ENCODE results near the gene GTPBP2. TPM values are rescaled to one million over a fixed set of nuclear protein-coding genes. Genes with fewer than 3 reads are reported as not detected.

The GTPBP2 gene
- total and polyA plus RNA-seq, 2 donors (not counting 1 experiment from before 2014, with no cell fraction given) = 80.8 to 103 TPM

DNA sequence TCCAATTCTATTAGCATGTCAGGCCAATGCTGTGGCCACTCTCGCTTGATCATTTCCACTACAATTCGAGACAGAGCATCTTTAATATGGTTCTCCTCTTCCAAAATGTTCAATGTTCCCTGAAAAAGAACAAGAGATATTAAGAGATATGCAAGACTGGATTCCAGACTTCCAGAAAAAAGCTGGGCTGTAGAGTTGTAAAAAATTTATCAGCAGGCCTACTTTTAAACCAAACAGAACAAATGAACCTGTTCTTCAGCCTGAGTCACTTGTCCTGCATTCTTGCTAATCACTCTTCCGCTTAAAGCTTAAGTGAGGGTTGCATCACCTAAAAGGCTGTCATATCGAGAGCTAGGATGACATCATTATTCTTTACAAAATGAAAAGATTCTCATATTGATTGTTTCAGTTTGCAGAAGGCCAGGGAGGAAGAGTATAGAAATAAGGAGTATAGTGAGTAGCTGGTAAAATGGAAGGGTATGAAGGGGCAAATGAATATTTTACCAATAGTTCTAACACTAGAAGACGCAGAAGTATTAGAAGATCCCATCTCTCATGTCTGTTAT, 58.1 kb downstream of the GTPBP2 start:
- Histone ChIP-seq H4K20me1 (ENCODE audit: control insufficient read depth, insufficient read depth, low read length, poor library complexity, severe bottlenecking) (no peaks in the 10 kb centered on the region), H3K36me3 (replicated peaks in 1 of 2; ENCODE audit: control extremely low read depth in 1 of 2, control insufficient read depth in 1 of 2, extremely low read depth in 1 of 2, insufficient read depth in 2 of 2, low read length in 1 of 2) (peaks cover 3 to 37% of the 10 kb centered on the region in 2 experiments), H3K4me3 (ENCODE audit: control extremely low read depth in 1 of 5, extremely low read depth in 1 of 5, insufficient read depth in 1 of 5, low read depth in 2 of 5, low read length in 4 of 5) (no peak overlapping the region), H3K27me3 (replicated peaks in 1 of 4; ENCODE audit: control extremely low read depth in 1 of 4, control insufficient read depth in 3 of 4, insufficient read depth in 4 of 4, low read length in 3 of 4) (no peaks in the 10 kb centered on the region), H3K79me2 (ENCODE audit: control insufficient read depth, insufficient read depth, low read length) (peaks cover 21% of the 10 kb centered on the region), H3K27ac (ENCODE audit: low read length in 2 of 2) (no peak overlapping the region), H3K4me1 (ENCODE audit: control insufficient read depth in 2 of 2, insufficient read depth in 2 of 2, low read length in 2 of 2) (peaks cover 5 to 10% of the 10 kb centered on the region in 2 donors), H3K4me2 (replicated peaks; ENCODE audit: low read depth, low read length, poor library complexity, severe bottlenecking) (no peak overlapping the region), H3K9me3 (ENCODE audit: control extremely low read depth in 1 of 3, control insufficient read depth in 2 of 3, insufficient read depth in 1 of 3, low read length in 2 of 3) (no peaks in the 10 kb centered on the region), H2AFZ (ENCODE audit: insufficient read depth, low read depth, low read length, poor library complexity, severe bottlenecking) (no peak overlapping the region), H3K9ac (ENCODE audit: low read length) (no peak overlapping the region)
- ChIA-PET CTCF (interaction anchor here (0.6 to 1.1 kb wide), 2 partner anchors 415 to 503 kb away, joined by 3 to 4 read pairs; no protein-coding TSS in a partner anchor), POLR2A (no interaction called here)
- Mint-ChIP-seq H3K9me3 (ENCODE audit: insufficient read depth) (no peaks in the 10 kb centered on the region), H3K4me3 (no peak overlapping the region), H3K4me1 (peaks cover 9% of the 10 kb centered on the region), H3K27ac (no peak overlapping the region), H3K27me3 (no peaks in the 10 kb centered on the region)
- intact Hi-C loops (cut with micrococcal nuclease) = no loop called here
- no peak for TF ChIP-seq EZH2 (IDR thresholded peaks at IDR 0.05; ENCODE audit: borderline replicate concordance, insufficient read depth, low read depth, low read length, poor library complexity, severe bottlenecking)
- TF ChIP-seq, protein P1, sequence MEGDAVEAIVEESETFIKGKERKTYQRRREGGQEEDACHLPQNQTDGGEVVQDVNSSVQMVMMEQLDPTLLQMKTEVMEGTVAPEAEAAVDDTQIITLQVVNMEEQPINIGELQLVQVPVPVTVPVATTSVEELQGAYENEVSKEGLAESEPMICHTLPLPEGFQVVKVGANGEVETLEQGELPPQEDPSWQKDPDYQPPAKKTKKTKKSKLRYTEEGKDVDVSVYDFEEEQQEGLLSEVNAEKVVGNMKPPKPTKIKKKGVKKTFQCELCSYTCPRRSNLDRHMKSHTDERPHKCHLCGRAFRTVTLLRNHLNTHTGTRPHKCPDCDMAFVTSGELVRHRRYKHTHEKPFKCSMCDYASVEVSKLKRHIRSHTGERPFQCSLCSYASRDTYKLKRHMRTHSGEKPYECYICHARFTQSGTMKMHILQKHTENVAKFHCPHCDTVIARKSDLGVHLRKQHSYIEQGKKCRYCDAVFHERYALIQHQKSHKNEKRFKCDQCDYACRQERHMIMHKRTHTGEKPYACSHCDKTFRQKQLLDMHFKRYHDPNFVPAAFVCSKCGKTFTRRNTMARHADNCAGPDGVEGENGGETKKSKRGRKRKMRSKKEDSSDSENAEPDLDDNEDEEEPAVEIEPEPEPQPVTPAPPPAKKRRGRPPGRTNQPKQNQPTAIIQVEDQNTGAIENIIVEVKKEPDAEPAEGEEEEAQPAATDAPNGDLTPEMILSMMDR (IDR thresholded peaks at IDR 0.05) = no peak
- ATAC-seq (ENCODE audit: low read depth) (no peak), DNase-seq (no peak)
- WGBS (ENCODE audit: insufficient coverage) = no CpG with 5 or more reads among the region's 5 CpGs

Other genes with a start within 250 kb of the GTPBP2 start
- gene ABCC10, start 201.7 kb downstream of the GTPBP2 start, total RNA-seq = 71.5 and 84.2 TPM in 2 replicates
- 31.4 and 39.5 TPM in 2 replicates for gene ABCC10, start 201.7 kb downstream of the GTPBP2 start, polyA plus RNA-seq
- gene DLK2, start 173.7 kb downstream of the GTPBP2 start, total RNA-seq = 0.58 TPM in 1 of 2 replicates, not detected in the other
- gene DLK2, start 173.7 kb downstream of the GTPBP2 start, polyA plus RNA-seq = 0.20 and 0.34 TPM in 2 replicates
- 57.1 and 59.1 TPM in 2 replicates for gene TJAP1, start 151.7 kb downstream of the GTPBP2 start, total RNA-seq
- gene TJAP1, start 151.7 kb downstream of the GTPBP2 start, polyA plus RNA-seq = 70.7 and 79.3 TPM in 2 replicates
- gene LRRC73, start 118.9 kb downstream of the GTPBP2 start, total RNA-seq = 0.99 and 1.2 TPM in 2 replicates
- gene LRRC73, start 118.9 kb downstream of the GTPBP2 start, polyA plus RNA-seq = 0.06 TPM in 1 of 2 replicates, not detected in the other
- gene YIPF3, start 112.3 kb downstream of the GTPBP2 start, total RNA-seq = 82.1 and 92.6 TPM in 2 replicates
- 64.3 and 107 TPM in 2 replicates for gene YIPF3, start 112.3 kb downstream of the GTPBP2 start, polyA plus RNA-seq
- gene POLR1C, start 112.2 kb downstream of the GTPBP2 start, total RNA-seq = 42.0 and 43.3 TPM in 2 replicates
- gene POLR1C, start 112.2 kb downstream of the GTPBP2 start, polyA plus RNA-seq = 21.4 and 26.9 TPM in 2 replicates
- gene XPO5, start 53.2 kb downstream of the GTPBP2 start, total RNA-seq = 45.7 and 48.1 TPM in 2 replicates
- gene XPO5, start 53.2 kb downstream of the GTPBP2 start, polyA plus RNA-seq = 14.4 and 17.2 TPM in 2 replicates
- gene POLH, start 53.1 kb downstream of the GTPBP2 start, total RNA-seq = 24.8 and 26.4 TPM in 2 replicates
- gene POLH, start 53.1 kb downstream of the GTPBP2 start, polyA plus RNA-seq = 8.9 and 14.7 TPM in 2 replicates
- gene MAD2L1BP, start 6.6 kb upstream of the GTPBP2 start, total RNA-seq = 34.6 and 35.4 TPM in 2 replicates
- gene MAD2L1BP, start 6.6 kb upstream of the GTPBP2 start, polyA plus RNA-seq = 31.5 and 32.7 TPM in 2 replicates
- 0.15 TPM in 1 of 2 replicates, not detected in the other for gene RSPH9, start 15.8 kb upstream of the GTPBP2 start, total RNA-seq
- 0.04 TPM in 1 of 2 replicates, not detected in the other for gene RSPH9, start 15.8 kb upstream of the GTPBP2 start, polyA plus RNA-seq
- gene MRPS18A, start 58.5 kb upstream of the GTPBP2 start, total RNA-seq = 37.0 and 39.6 TPM in 2 replicates
- 22.8 and 46.3 TPM in 2 replicates for gene MRPS18A, start 58.5 kb upstream of the GTPBP2 start, polyA plus RNA-seq
- gene VEGFA, start 140.9 kb upstream of the GTPBP2 start, total RNA-seq = 3.9 and 4.9 TPM in 2 replicates
- gene VEGFA, start 140.9 kb upstream of the GTPBP2 start, polyA plus RNA-seq = 6.4 and 7.1 TPM in 2 replicates